Fibroblast of peridontal ligament (primary cell): ENCODE data around the gene HAND1.

Source experiments
- DNase-seq: peaks from one replicate; pipeline ENCODE4 v3.0.0-alpha.2; 2010; ENCODE audit errors: extremely low read depth

HAND1 gene

GRCh38 chr5:154459015-154459414, 19.0 kb downstream of the HAND1 start:
- no peak for DNase-seq

GRCh38 chr5:154456540-154456939, 21.5 kb downstream of the HAND1 start:
- DNase-seq = no peak

GRCh38 chr5:154455585-154455984, 22.4 kb downstream of the HAND1 start:
- DNase-seq = no peak

- DNase-seq = no peak
Measured at GRCh38 chr5:154451957-154452356, 26.1 kb downstream of the HAND1 start.

GRCh38 chr5:154449786-154450185, 28.2 kb downstream of the HAND1 start:
- DNase-seq = peak; percentile 23

- DNase-seq = no peak
Measured at GRCh38 chr5:154447089-154447725, 30.8 kb downstream of the HAND1 start.

GRCh38 chr5:154446195-154447088, 31.6 kb downstream of the HAND1 start:
- DNase-seq = peak; percentile 64

- peak; percentile 90 for DNase-seq
Measured at GRCh38 chr5:154445422-154446194, 32.4 kb downstream of the HAND1 start, which contains the start of gene SAP30L. TSS of gene SAP30L (plus strand) at chr5:154445997. CDS start at chr5:154446605, 608 bp downstream.

GRCh38 chr5:154444556-154445421, 33.2 kb downstream of the HAND1 start:
- no peak for DNase-seq

GRCh38 chr5:154442801-154443200, 35.2 kb downstream of the HAND1 start:
- no peak for DNase-seq

GRCh38 chr5:154440540-154440939, 37.5 kb downstream of the HAND1 start:
- no peak for DNase-seq

GRCh38 chr5:154437281-154437965, 40.6 kb downstream of the HAND1 start:
- no peak for DNase-seq

GRCh38 chr5:154435226-154435625, 42.8 kb downstream of the HAND1 start:
- DNase-seq = no peak

GRCh38 chr5:154430961-154431630, 46.9 kb downstream of the HAND1 start:
- DNase-seq = no peak

- no peak for DNase-seq
Measured at GRCh38 chr5:154430466-154430865, 47.6 kb downstream of the HAND1 start.

- DNase-seq = no peak
Measured at GRCh38 chr5:154429341-154429740, 48.7 kb downstream of the HAND1 start.

GRCh38 chr5:154428208-154428607, 49.8 kb downstream of the HAND1 start:
- DNase-seq = no peak
